ENCODE data around the gene GALNT10. TPM values are rescaled to one million over a fixed set of nuclear protein-coding genes. Genes with fewer than 3 reads are reported as not detected.
A peak's percentile ranks its signal among the peaks of the same experiment; 100 is the strongest.

The GALNT10 gene
- total and polyA plus RNA-seq, 9 of the 15 experiments (the other 6 are each of a cell fraction or from before 2014, with no cell fraction given), result 4.6 to 37.1 (median 13.3) TPM

DNA sequence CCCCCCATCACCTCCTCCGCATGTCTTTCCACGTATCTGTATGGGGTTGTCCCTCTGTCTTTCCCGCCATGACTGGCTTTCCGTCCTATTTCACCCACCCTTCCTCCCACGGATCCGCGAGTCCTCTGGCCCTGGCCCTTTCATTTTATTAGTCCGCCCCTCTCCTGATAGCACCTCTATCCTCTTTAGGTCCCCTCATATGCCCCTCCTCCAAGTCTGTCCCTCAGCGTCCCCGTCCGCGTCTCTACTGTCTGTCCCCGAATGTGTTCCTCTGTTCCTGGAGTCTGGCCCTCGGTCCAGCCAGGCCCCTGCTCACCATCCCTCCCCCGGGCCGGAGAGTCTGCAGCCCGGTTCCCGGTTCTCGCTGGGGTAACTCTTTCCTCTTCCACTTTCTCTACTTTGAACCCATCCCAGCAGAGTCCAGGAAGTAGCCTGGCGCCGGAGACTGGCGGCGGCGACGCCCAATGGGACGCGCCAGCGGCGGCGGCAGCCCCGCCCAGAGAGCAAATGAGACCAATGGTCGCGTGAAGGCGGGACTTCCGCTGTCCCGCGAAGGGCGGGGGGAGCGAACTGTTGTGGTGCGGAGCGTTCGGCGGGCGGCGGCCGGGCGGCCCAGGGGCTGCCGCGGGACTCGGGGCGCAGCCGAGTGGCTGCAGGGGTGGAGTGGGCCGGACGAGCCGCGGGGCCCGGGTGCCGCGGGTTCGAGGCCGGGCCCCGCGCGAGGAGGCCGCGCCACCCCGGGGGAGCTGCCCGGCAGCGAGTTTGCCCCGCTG is 255.1 kb downstream of the GALNT10 start, which contains the start of gene SAP30L (continued):
- TF ChIP-seq HDAC1 (IDR thresholded peaks at IDR 0.05) (peak in 1 of 2 experiments; percentile 76; a peak in 2 of 4 replicates), E2F1 (CRISPR knock-in tag; IDR thresholded peaks at IDR 0.05) (0 out of 2 replicates have a peak, but pooled peaks have one; percentile 56), RBM34 (IDR thresholded peaks at IDR 0.05; ENCODE audit: borderline replicate concordance, insufficient read depth, low read length) (no peak), FOXM1 (IDR thresholded peaks at IDR 0.05; ENCODE audit: low read depth) (no peak), FOXM1 (CRISPR knock-in tag; IDR thresholded peaks at IDR 0.05; ENCODE audit: low read depth) (no peak), GATAD2B (IDR thresholded peaks at IDR 0.05; ENCODE audit: borderline replicate concordance) (peak; percentile 69; the same call in 1 of the 2 replicates), SP1 (CRISPR knock-in tag; IDR thresholded peaks at IDR 0.05) (peak; percentile 94), GTF3C2 (IDR thresholded peaks at IDR 0.05; ENCODE audit: borderline replicate concordance, extremely low read depth, insufficient read length) (peak; percentile 33), E2F8 (IDR thresholded peaks at IDR 0.05; ENCODE audit: low read depth, partially characterized antibody) (peak; percentile 55), CXXC5 (CRISPR knock-in tag; IDR thresholded peaks at IDR 0.05) (peak; percentile 65), PHF20 (IDR thresholded peaks at IDR 0.05; ENCODE audit: partially characterized antibody) (peak; percentile 72), TOE1 (IDR thresholded peaks at IDR 0.05; ENCODE audit: borderline replicate concordance) (no peak), TOE1 (CRISPR knock-in tag; IDR thresholded peaks at IDR 0.05; ENCODE audit: borderline replicate concordance, low read depth) (no peak), NEUROD1 (IDR thresholded peaks at IDR 0.05; ENCODE audit: borderline replicate concordance, low read depth, low read length, partially characterized antibody) (peak; percentile 93), SRF (CRISPR knock-in tag; IDR thresholded peaks at IDR 0.05) (no peak)
- TF ChIP-seq, protein P1, sequence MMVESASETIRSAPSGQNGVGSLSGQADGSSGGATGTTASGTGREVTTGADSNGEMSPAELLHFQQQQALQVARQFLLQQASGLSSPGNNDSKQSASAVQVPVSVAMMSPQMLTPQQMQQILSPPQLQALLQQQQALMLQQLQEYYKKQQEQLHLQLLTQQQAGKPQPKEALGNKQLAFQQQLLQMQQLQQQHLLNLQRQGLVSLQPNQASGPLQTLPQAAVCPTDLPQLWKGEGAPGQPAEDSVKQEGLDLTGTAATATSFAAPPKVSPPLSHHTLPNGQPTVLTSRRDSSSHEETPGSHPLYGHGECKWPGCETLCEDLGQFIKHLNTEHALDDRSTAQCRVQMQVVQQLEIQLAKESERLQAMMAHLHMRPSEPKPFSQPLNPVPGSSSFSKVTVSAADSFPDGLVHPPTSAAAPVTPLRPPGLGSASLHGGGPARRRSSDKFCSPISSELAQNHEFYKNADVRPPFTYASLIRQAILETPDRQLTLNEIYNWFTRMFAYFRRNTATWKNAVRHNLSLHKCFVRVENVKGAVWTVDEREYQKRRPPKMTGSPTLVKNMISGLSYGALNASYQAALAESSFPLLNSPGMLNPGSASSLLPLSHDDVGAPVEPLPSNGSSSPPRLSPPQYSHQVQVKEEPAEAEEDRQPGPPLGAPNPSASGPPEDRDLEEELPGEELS (CRISPR knock-in tag; IDR thresholded peaks at IDR 0.05; ENCODE audit: borderline replicate concordance), result no peak

Data from K562 (cell line).